HG03469 (cell line): ENCODE data around the gene CLCNKA.
"Not testable (repeated sequence)": the region's sequence is repeated elsewhere in the genome, so short reads cannot be mapped to it uniquely, and the experiment has no call there.

Experiments
- ATAC-seq: cut with Tn5 transposase; IDR thresholded peaks from one replicate; pipeline ENCODE4 v1.9.1; 2021; ENCODE audit warnings: mild to moderate bottlenecking, moderate library complexity, moderate number of reproducible peaks; ENCODE audit not compliant: unreplicated experiment

The CLCNKA gene

DNA sequence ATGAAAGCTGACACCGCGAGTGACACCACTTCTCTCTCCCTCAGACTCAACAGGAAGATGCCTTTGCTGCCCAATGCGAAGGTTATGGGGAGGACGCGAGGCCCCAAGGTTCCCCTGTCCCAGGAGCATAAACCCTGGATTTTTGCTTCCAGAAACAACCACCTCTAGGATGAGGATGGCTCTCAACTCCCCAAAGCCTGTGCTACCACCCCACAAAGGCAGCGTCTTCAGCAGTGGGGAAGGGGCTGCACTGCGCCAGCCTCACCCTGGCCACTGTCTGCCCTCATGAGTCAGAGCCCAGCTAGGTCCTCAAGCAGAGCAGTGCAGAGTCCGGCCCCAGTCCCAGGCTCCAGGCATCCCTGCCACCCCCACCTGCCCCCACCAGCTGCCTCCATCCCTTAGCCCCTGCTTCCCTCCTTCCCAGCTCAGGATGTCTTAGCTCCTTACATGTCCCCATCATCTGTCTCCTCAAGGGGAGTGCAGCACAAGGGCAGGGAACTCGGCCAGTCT, 24.7 kb upstream of the CLCNKA start:
- ATAC-seq = no peak

DNA sequence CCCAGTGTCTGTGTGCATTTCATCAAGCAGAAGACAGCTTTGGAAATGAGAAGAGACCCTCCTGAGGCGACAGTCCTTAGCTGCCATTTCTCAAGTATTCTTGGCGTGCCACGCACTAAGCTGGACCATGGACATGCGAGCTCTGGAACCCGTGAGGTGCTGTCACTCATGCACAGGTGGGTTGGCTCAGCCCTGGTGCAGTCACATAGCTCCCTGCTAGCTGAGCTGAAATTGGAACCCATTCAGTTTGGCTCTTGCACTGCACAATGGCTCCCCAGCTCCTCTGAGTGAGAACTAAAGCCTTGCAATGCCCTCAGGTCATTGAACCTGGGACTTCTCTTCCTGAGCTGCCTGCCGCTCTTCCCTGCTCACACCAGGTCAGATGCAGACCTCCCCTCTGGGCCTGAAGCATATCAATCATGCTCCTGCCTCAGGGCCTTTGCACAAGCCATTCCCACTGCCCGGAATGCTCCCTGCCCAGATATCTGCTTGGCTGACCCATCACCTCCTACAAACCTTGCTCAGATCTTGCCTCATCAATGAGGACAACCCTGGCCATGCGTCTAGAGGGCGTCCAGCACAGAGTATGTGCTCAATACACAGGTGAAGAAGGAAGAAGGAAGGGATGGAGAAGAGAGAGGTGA, 24.1 kb upstream of the CLCNKA start:
- ATAC-seq = no peak

DNA sequence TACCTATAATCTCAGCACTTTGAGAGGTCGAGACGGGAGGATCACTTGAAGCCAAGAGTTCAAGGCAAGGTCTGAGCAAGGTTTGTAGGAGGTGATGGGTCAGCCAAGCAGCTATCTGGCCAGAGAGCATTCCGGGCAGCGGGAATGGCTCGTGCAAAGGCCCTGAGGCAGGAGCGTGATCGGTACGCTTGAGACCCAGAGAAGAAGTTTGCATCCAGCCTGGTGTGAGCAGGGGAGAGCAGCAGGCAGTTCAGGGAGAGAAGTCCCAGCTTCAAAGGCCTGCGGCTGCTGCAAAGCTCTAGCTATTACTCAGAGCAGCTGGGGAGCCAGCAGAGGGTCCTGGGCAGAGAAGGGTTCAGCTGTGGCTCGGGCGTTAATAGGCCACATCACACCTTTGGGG, 22.9 kb upstream of the CLCNKA start:
- ATAC-seq = no peak

DNA sequence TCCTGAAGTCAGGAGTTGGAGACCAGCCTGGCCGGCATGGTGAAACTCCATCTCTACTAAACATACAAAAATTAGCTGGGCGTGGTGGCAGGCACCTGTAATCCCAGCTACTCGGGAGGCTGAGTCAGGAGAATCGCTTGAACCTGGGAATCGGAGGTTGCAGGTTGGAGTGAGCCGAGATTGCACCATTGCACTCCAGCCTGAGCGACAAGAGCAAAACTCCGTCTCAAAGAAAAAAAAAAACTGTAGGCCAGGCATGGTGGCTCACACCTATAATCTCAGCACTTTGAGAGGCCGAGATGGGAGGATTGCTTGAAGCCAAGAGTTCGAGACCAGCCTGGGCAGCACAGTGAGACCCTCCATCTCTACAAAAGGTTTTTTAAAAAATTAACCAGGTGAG, 20.6 kb upstream of the CLCNKA start:
- not testable (repeated sequence) for ATAC-seq

DNA sequence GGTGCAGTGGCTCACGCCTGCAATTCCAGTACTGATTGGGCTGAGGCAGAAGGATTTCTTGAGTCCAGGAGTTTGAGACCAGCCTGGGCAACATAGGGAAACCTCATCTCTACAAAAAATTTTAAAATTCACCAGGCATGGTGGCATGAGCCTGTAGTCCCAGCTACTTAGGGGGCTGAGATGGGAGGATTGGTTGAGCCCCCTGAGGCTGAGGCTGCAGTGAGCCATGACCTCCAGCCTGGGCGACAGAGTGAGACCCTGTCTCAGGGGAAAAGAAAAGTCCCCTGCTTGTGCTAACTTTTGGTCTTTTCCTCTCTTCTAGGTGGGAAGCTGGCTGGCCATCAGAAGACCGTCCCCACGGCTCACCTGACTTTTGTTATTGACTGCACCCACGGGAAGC, 16.2 kb upstream of the CLCNKA start:
- ATAC-seq = no peak

DNA sequence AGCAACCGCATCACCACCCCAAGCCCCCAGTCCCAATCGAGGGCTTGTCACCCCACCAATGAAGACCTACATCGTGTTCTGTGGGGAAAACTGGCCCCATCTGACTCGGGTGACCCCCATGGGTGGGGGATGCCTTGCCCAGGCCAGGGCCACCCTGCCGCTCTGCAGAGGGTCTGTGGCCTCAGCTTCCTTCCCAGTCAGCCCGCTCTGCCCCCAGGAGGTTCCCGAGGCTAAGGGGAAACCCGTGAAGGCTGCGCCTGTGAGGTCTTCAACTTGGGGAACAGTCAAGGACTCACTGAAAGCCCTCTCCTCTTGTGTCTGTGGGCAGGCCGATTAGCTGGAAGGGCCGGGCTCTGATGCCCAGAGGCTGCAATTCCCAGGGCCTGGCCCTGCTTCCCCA, 15.8 kb upstream of the CLCNKA start:
- ATAC-seq = no peak

DNA sequence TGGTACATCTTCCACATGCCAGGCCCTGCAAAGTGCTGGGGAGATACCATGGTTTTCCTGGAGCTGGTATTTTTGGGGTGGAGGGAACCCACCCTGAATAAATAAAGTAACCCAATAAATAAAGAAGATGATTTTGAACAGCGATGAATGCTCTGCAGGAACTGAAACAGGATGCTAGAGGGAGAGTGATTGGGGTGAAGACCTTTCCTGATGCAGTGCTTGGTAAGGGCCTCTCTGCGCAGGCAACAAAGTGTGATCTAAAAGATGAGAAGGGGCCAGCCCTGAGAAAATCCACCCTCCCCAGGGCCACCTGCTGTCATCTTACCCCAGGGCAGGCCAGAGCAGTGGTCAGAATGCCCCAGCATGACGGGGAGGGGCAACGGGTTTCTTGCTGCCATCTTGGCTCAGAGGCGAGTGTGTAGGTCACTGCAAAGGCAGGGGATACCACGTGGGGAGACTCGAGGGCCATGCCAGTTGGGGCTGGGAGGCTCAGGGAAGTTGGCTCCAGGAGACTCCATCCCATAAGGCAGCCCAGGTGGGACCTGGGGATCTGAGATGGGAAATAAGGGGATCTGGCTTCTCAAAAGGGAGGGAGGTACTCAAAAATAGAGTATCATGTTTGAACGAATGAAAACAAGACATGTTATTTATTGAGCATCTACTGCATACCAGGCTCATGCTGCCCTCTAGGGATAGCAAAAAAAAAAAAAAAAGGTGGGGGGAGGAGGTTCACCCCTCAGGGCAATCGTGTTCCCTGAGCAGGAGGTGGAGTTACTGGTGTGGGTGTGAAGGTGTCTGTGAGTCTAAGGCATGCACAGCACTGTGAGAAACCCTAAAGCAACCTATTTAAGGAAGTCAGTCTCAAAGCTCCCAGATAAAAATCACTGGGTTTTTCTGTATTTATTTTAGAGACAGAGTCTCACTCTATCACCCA, 15.0 kb upstream of the CLCNKA start:
- ATAC-seq = no peak

DNA sequence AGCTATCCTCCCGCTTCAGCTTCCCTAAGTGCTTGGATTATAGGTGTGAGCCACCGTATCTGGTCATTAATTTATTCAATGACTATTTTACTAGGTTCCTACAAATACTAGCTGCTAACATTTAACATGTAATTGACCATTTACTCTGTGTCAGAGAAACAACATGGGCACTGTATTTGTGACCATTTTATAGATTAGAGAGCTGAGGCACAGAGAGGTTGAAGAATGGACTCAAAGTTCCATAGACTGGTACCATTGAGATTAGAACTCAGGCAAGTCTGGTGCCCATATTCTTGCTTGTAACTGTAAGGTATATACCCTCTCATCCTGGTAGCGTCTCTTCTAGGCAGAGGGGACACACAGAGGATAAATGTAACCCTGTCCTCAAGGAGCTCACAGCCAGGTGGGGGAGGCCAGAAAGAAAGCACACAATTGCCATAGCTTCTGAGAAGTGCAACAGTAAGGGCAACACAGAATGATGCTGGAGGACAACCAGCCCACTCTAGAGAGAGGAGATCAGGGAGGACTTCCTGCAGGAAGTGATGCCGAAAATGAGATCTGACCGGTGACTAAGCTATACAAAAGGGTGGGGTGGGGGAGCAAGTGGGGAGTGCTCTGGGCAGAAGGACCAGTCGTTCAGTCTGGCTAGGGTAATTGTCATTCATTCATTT, 14.0 kb upstream of the CLCNKA start:
- no peak for ATAC-seq

DNA sequence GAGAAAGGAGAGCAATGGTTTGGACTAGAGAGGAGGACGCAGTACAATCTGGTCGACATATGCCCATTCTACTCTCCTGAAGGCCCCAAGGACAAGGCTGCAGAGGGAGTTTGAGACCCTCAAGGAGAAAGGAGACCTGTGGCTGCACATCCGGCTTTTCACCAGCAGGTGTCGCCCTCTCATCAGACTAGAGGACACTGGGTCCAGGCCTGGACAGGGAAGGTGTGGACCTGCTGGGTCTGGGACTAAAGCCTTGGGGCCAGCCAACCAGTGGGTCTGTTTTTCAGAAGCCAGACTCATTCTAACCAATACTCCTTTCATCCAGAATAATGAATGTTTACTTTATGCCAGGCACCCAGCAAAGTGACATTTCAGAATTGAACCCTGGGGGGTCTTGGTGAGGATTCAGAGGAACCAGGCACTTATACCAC, 12.8 kb upstream of the CLCNKA start:
- no peak for ATAC-seq

DNA sequence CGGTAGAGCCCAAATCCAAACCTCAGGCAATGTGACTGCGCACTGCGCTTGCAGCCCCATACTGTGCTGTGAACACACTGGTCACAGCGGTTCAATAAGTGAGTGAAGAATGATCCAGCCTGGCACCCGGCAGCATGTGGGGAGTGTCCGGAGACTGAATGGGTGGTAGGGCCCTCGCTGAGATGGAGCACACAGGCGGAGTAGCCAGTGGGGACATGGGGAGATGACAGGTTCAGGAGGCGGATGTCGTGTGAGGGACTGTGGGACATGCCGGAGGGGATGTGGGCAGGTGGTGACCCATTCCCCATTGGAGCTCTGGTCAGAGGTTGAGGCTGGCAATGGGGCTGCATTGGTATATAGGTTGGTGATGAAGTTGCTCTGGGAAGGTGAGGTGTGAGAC, 12.2 kb upstream of the CLCNKA start:
- no peak for ATAC-seq

DNA sequence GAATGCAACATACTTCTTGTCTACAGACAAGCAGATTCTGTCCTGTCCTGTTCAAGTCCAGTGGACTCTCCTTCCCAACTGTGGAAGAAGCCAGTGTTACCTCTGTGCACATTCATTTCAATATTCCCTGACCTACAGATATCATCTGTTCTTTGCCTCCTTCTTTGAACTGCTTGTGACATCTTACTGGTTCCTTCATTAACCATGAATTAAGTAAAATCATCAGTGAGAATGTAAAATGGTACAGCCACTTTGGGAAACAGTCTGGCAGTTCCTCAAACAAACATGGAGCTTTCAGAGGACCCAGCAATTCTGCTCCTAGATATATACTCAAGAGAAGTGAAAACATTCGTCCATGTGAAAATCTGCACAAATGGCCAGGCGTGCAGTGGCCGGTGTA, 11.0 kb upstream of the CLCNKA start:
- ATAC-seq = no peak

DNA sequence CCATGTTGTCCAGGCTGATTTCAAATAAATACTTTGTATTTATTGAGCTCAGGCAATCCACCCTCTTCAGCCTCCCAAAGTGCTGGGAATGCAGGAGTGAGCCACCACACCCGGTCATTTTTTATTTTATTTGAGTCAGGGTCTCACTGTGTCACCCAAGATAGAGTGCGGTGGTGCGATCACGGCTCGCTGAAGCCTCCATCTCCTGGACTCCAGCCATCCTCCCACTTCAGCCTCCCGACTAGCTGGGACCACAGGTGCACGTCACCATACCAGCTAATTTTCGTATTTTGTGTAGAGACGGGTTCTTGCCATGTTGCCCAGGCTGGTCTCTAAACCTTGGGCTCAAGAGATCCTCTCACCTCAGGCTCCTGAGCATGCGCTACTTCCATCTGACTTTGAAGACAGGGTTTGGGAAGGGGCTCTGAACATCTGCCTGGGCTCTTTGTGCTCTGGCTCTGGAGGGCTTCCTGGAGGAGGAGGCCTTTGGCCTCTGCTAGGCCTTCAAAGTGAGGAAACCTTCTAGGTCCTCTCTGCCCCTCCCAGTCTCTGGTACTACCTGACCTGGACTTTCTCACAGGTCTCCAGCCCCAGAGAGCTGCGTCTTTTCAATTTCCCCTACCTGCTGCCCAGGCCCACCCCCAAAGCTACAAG, 9.8 kb upstream of the CLCNKA start:
- ATAC-seq = no peak

DNA sequence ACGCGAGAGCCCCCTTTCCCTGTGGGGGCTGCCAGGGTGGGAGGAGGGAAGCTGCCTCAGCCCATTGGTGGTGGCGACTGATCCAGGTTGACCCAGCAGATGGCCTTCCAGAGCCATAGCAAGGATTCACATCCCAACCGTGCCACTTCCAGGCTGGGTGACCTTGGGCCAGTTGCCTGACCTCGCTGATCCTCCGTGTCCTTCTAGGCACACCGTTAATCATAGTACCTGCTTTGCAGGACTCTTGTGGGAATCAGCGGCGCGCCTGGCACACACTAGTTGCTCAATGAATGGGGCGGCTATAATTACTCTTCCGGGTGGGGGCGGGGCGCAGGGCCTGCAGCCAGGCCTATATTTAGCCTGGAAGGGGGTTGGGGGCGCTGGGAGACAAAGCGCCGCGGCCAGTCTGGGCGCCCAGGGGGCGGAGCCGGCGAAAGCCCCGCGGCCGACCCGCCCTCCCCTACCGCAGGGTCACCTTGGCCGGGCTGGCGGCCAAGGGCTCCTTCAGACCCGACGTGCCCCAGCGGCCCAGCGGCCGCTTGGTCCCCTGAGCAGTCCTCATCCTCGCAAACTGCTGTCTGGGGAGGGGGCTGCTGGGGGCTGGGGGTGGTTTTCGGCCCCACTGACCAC, 9.1 kb upstream of the CLCNKA start:
- ATAC-seq = no peak

DNA sequence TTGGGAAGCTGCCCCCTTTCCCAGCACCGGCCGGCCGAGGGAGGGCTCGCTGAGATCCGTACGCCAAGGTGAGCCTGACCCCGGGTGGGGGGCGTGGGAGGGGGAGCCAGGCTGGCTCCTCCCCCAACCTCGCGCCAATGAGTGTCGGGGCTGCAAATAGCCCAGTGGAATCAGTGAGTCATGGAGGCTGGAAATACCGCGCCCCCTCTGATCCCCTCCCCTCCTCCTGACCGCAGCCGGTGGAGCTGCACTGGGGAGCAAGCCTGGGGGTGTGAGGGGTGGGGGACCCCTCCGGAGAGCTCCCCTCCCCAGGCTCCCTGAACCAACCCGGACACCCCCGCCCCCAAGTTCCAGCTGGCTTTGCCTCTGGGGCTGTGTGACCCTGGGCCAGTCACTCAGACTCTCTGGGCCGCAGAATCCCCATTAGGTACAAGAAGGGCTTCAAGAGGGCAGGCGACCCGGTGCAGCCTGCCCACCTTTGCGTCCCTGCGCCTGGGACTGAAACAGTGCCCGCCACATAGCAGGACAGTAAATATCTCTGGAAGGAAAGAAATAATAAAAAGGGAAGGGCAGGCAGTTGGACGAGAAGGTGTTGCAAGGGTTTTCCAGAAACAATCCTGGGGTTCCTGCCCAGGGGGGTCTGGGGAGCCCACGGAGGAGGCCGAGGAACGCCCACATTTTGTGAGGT, 8.5 kb upstream of the CLCNKA start:
- ATAC-seq = no peak

DNA sequence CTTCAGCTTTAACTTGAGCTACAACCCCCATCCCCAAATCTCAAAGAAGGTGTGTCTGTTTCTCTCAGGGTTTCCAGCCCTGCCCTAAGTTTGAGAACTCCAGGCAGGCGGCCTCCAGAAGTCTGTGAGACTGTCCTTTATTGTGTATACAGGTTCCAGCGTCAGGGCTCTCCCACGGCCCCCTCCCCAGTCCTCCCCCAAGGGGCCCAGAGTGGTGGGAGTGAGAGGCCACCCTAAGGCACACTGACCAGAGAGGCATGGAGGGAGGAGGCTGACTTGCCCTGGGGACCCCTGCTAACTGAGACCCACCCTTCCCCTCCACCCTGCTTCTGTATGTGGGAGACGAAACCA, 8.0 kb upstream of the CLCNKA start:
- no peak for ATAC-seq

DNA sequence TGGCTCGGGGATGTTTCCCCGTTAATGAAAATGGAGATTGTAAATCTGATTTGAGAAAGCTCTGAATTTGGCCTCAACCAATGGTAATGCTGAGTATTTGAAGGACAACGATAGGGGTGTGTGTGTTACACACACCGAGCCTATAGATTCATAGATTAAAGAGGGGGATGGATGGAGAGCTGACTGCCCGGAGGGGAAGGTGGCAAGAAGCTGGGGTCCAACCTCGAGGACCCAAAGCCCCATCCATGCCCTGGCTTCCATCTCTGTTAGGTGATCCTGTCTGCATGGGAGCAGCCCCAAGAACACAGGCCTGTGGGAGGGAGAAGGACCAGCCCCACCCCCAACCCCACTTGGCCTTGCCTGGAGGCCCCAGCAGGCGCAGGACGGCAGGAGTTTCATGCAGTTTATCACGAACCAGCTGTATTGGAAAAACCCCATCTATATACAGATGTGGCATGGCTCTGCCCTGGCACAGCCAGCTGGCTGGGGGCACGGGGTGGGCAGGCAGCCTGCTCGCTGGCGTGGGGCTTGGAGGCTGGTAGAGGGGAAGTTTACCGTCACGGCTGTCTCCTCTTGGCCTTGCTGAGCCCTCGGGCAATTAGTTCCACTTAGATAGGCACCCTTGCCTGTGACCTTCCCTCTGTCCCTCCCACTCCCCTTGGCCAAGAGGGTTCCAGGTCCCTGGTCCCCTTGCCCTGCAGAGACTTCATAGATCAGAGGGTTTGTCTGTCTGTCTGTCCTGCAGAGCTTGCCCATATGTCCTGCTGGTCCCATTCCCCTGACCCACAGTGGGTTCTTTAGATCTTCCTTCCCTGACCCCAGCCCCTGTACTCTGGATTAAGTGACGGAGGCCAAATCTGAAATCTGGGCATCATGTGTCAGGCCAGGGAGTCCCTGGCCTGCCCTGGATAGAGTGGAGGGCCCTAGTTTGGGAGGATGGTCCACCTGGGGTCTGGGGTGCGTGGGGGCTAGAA, 7.0 kb upstream of the CLCNKA start:
- no peak for ATAC-seq

DNA sequence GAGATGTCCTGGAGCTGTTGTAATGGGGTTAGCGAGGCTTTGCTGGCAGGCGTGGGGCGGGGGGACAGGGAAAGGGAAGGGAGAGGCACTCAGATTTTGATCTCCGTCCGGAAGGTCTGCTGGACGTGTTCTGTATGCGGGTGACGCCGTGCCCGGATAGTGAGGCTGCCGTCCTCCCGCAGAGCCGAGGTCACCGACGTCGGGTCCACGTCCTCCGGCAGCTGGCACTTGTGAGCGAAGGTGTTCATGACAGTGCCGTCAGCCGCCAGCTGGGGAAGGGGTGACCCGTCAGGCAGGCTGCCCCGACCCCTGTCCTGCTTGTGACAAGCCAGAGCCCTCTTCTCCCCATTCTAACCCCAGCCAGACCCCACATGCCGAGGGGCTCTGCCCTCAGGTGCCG, 6.3 kb upstream of the CLCNKA start:
- ATAC-seq = no peak

DNA sequence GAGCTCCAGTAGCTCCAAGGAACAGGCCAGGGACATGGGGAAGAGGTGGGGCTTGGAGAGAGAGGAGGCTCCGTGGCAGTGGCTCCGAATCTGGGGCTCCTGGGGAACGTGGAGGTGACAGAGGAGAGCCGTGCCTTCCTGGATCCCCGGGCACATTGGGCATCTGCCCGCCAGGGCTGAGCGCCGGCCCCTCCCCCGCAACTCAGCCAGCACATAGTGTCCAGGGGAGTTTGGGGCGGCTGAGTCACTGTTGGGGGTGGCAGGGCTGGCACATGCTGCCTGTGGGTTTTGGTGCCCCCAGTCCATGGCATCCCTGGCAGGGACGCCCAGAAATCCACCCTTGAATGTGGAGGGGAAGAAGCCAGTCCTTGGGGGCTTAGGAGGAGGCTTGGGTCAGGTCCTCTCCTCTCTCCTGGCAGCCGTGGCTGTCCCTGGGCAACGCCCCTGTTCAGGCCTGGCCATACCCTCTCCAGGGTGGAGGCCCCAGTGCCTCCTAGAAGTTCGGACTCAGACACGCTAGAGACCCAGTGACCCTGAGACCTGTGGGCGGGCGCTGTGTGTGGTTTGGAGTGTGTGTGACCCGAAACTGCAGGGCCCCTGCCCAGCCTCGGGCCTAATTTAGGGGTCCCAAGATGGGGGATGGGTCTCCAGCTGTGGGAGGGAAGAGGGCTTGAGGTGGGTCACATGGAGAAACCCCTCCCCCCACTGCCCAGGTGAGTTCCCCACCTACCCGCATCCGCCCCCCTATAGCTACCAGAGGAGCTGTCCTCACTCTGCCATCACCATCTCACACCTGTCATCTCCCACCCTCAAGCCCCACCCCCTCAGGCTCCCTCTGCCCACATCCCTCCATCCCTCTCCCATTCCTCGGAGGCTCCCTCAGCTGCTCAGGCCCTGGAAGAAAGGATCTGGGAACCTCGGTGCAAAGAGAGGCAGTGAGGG, 5.6 kb upstream of the CLCNKA start:
- ATAC-seq = no peak
